Stimulated activated CD8-positive, alpha-beta memory T cell treated with anti-CD3 and anti-CD28 coated beads, Interleukin-15, amount 100 ng/mL, for 48 hours (primary cell): ENCODE data around the gene LOXHD1.

ENCODE experiments used
- DNase-seq, 2 donors: peaks; one replicate each; pipeline ENCODE4 v3.0.0-alpha.2; 2020; ENCODE audit warnings: low read depth in 2 of 2

LOXHD1 gene

GRCh38 chr18:46477425-46478011 lies 179.5 kb downstream of the LOXHD1 start:
- no peak for DNase-seq

DNA sequence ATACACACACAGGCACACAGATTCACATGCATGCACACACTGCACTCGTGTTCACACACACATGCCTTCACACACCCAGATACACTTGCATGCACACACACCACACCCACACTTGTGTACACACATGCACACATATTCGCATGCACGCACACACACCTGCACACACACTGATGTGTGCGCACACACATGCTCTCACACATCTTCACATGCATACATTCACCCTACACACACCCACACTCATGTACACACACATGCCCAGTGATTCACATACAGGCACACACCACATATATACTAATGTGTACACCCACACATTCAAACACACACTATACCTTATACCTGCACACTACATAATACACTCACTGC lies 181.6 kb downstream of the LOXHD1 start:
- DNase-seq: no peak

GRCh38 chr18:46474487-46475389 lies 182.3 kb downstream of the LOXHD1 start:
- DNase-seq: no peak

GRCh38 chr18:46471809-46472498 lies 185.1 kb downstream of the LOXHD1 start:
- DNase-seq: no peak

DNA sequence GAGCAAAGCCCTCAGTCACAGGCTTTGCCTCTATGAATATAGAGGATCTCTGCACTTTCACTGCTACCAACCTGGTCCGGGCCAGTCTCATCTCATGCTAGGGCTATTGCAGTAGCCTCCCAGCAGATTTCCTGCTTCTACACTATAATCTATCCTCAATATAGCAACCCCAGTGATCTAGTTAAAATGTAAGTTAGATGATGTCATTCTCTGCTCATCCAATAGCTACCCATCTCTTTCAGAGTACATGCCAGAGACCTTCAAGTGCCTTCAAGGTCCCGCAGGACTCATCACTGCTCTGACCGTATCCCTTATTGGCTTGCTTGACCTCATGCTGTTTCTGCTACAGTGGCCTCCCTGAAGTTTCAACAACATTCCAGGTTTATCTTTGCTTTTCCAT lies 186.3 kb downstream of the LOXHD1 start:
- no peak for DNase-seq

GRCh38 chr18:46469186-46469915 lies 187.7 kb downstream of the LOXHD1 start:
- no peak for DNase-seq

GRCh38 chr18:46468426-46469180 lies 188.4 kb downstream of the LOXHD1 start:
- no peak for DNase-seq

GRCh38 chr18:46466234-46467160 lies 190.5 kb downstream of the LOXHD1 start:
- no peak for DNase-seq

- DNase-seq: no peak
Observed at GRCh38 chr18:46464926-46465655, 191.9 kb downstream of the LOXHD1 start.

GRCh38 chr18:46462523-46462922 lies 194.5 kb downstream of the LOXHD1 start:
- DNase-seq: no peak

DNA sequence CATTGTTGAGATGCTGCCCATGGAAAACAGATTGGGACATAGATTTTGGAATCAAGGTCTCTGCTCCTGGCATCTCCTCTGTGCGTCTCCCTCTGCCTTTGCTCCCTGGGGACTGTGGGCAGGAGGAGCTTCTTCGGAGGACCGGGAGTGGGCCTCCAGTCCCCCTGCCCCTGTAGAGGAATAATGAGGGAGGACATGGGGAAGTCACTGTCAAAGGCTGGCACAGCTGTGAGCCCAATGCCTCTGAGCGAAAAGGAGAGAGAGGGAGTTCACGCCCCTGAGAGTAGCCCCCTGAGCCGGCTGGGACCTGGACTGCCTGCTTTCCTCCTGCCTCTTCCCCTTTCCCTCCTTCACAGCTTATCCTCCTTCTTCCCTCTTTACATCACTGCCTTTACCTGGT lies 195.0 kb downstream of the LOXHD1 start:
- DNase-seq: no peak

DNA sequence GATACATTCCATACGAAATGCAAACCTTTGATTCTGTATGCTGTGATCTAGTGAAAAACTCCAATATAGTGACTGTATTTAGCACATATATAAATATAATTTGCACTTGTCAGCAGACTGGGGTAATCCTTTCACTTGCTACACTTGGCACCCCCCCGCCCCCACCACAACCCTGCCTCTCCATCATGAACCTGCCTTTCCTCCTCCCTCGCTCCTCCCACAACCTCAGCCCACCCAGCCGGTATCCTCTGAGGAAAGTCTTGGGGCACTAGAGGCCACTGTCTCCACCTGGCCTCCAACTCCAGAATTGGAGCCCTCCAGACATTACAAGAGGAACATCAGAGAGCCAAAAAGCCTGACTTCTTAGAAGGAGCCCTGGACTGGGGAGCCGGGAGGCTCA lies 196.3 kb downstream of the LOXHD1 start:
- no peak for DNase-seq

DNA sequence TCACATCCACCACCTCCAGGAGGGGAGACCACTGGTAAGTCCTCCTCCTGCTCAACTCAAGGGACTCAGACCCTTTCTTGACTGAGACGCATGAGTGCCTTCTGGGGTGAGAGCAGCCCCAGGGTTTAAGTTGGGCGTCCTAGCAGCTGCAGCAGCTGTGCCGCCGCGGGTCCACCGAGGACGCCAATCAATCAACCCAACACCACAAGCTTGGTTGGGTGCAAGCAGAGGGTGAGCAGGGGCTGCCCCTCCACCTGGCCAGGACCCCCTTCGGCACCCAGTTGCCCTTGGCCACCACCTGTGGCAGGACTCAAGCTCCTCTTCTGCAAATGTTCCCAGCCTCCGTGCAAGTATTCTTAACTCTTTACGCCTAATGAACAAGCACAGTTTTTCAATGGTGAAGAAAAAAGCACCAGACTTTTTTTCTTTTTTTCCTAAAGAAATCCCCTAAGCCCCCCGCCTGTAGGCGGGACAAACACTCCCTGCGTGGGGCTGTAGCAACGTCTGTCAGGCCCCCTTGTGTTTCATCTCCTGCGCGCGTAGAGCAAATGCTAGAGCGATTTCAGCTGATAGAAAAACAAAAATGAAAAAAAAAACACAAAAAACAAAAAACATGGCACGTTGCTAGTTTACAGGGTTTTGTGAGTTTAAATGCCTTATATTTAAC lies 197.1 kb downstream of the LOXHD1 start:
- no peak for DNase-seq

- no peak for DNase-seq
Observed at GRCh38 chr18:46458472-46458871, 198.5 kb downstream of the LOXHD1 start.

- no peak for DNase-seq
Observed at GRCh38 chr18:46456691-46457090, 200.3 kb downstream of the LOXHD1 start.

DNA sequence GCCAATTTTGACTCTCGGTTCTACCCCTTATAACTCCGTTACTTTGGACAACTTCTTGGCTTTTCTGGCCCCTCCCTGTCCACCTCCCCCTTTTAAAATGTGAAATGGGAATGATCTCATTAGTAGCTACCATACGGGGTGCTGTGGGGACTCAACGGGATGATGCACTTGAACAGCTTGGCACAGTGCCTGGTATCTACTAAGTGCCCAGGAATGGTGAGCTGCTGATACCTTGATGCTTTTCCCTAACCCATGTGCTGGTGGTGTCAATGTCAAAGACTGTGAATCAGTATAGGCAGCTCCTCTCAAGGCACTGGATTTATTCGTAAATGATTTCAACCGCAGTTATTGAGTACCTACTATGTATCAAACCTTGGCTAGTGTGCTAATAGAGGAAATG lies 204.2 kb downstream of the LOXHD1 start:
- DNase-seq: no peak

DNA sequence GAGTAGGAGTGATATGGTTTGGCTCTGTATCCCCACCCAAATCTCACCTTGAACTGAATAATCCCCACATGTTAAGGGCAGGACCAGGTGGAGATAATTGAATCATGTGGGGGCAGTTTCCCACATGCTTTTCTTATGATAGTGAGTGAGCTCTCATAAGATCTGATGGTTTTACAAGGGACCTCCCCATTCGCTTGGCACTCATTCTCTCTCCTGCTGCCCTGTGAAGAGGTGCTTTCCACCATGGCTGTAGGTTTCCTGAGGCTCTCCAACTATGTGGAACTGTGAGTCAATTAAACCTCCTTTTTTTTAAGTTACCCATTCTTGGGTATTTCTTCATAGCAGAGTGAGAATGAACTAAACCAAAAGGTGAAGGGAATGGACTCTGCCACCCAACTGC lies 207.5 kb downstream of the LOXHD1 start:
- no peak for DNase-seq

DNA sequence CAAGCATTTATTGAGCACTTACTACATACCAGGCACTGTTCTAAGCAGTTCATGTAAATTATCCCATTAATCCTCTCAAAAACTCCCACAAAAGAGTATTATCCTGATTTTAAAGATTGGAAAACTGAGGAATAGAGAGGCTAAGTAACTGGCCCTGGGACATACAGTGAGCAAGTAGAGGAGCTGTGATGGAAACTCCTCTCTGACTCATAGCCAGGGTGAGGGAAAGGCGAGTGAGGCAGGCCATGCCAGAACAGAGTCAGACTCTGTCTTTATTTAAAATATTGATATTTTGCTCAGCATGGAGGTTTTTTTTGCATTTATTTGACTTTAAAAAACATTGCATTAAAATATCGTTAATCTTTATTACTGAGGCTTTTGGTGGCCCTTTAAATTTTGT lies 208.0 kb downstream of the LOXHD1 start:
- DNase-seq: no peak

DNA sequence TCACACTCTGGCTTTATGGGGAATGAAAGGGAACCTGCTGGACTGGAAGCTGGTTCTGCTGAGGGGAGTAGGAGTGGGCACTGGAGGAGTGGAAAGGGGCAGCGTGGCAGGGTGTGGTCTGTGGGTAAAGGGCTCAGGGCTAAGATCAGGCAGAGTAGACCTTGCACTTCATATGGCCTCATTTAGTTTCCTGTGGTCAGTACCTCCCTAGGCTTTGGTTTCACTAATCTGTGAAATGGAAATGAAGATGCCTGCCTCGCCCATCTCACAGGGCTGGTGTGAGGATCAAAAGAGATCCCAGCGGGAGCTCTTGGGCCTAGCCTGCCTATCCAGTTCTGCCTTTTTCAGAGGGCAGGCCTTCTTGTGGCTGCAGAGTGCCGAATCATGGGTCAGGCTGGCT lies 208.7 kb downstream of the LOXHD1 start:
- DNase-seq: no peak
